Thyroid gland (tissue), 4 donors: ENCODE measurements around the gene ECD. TPM values are rescaled to one million over a fixed set of nuclear protein-coding genes. Genes with fewer than 3 reads are reported as not detected.
A peak's percentile ranks its signal among the peaks of the same experiment; 100 is the strongest.

ENCODE experiments used
- DNase-seq, 2 donors: peaks; one replicate each; pipeline ENCODE4 v3.0.0-alpha.2; 2019
- H3K27ac ChIP-seq, 3 donors: fragments of 200-600 bp; sonication (generic); 1 replicate in 2 of 3; 2 replicates in 1 of 3; pipeline ENCODE4 v1.5.1; 2016 to 2019; ENCODE audit warnings: mild to moderate bottlenecking in 1 of 3, moderate library complexity in 1 of 3
- H3K27me3 ChIP-seq: fragments of 200-600 bp; sonication (generic); one replicate; pipeline ENCODE4 v1.5.1; 2019
- H3K36me3 ChIP-seq, 2 donors: fragments of 200-600 bp; sonication (generic); one replicate each; pipeline ENCODE4 v1.5.1; 2016 to 2019
- H3K4me1 ChIP-seq, 2 donors: fragments of 200-600 bp; sonication (generic); one replicate each; pipeline ENCODE4 v1.5.1; 2017 to 2019
- H3K4me3 ChIP-seq, 3 donors: fragments of 200-600 bp; sonication (generic); replicated peaks in 1 of 3; 1 replicate in 2 of 3; 2 replicates in 1 of 3; pipeline ENCODE4 v1.5.1; 2016; ENCODE audit warnings: mild to moderate bottlenecking in 1 of 3
- H3K9me3 ChIP-seq: fragments of 200-600 bp; sonication (generic); one replicate; pipeline ENCODE4 v1.5.1; 2017
- CTCF ChIP-seq, 6 experiments: fragments of 200-600 bp in 3 of 6; fragments of 450-650 bp in 3 of 6; sonication (generic) in 3 of 6; IDR thresholded peaks; one replicate each; pipeline ENCODE4 v1.5.1; 2016 to 2019; ENCODE audit warnings: antibody characterized with exemption in 6 of 6, mild to moderate bottlenecking in 2 of 6, inconsistent platforms in 1 of 6, moderate library complexity in 1 of 6
- POLR2A ChIP-seq, 2 donors: fragments of 450-650 bp; IDR thresholded peaks; one replicate each; pipeline ENCODE4 v1.6.1; 2017; ENCODE audit warnings: antibody characterized with exemption in 2 of 2, mild to moderate bottlenecking in 2 of 2, moderate library complexity in 1 of 2
- WGBS, 2 donors: methylation state at CpG; one replicate each; pipeline ENCODE4 v1.1.5; 2017; 5-methylcytosine and 5-hydroxymethylcytosine counted together
- intact Hi-C: fragments of 100-400 bp; cut with DNase I; formaldehyde crosslinking; loops from one replicate; pipeline ENCODE4 v1.15.1; 2023
- total RNA-seq, 4 donors: library from RNA; depleted of rRNA; stranded (reverse); fragments of >200 nt; gene quantifications; one replicate each; pipeline ENCODE4 v1.2.3, GENCODE V29; 2016

Gene ECD
- total RNA-seq, 4 donors from 2014 or later, result 31.3 to 44.4 (median 37.0) TPM

DNA sequence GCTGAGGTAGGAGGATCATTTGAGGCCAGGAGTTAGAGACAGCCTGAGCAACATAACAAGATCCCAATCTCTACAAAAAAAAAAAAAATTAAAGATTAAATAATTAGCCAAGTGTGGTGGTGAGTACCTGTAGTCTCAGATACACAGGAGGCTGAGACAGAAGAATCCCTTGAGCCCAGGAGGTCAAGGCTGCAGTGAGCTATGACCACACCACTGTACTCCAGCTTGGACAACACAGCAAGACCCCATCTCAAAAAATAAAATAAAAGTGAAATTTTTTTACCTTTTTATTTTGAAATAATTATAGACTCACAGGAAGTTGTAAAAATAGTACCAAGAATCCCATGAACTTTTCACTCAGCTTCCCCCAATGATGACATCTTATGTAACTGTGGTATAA is 5.1 kb upstream of the ECD start:
- DNase-seq, result no peak
- intact Hi-C loops, result loop anchor here (10.0 kb wide), 1 partner anchor 808 kb away; no protein-coding TSS in a partner anchor
- peaks cover 0 to 5% of the 10 kb centered on the region in 2 donors for H3K36me3 ChIP-seq
- H3K9me3 ChIP-seq, result no peaks in the 10 kb centered on the region
- no peak overlapping the region for H3K4me3 ChIP-seq
- no peak overlapping the region for H3K27ac ChIP-seq
- no peaks in the 10 kb centered on the region for H3K27me3 ChIP-seq
- TF ChIP-seq CTCF (IDR thresholded peaks at IDR 0.05), result no peak
- no peak for TF ChIP-seq POLR2A (IDR thresholded peaks at IDR 0.05)
- peaks cover 5 to 7% of the 10 kb centered on the region in 2 donors for H3K4me1 ChIP-seq

- H3K9me3 ChIP-seq, result no peaks in the 10 kb centered on the region
- H3K36me3 ChIP-seq, result no peaks in the 10 kb centered on the region
- TF ChIP-seq POLR2A (IDR thresholded peaks at IDR 0.05) (no peak), CTCF (IDR thresholded peaks at IDR 0.05) (no peak)
- peaks cover 12 to 24% of the 10 kb centered on the region in 2 donors for H3K4me1 ChIP-seq
- intact Hi-C loops, result loop anchor here (10.0 kb wide), 1 partner anchor 575 kb away; the partner anchor contains the start of gene SEC24C
- no peak overlapping the region for H3K4me3 ChIP-seq
- 95 to 98% methylated on average over 3 of the region's 3 CpGs for WGBS, 2 donors
- H3K27ac ChIP-seq, result no peak overlapping the region
- DNase-seq, result no peak
- no peaks in the 10 kb centered on the region for H3K27me3 ChIP-seq
Measured at GRCh38 chr10:73169320-73169719, 1.5 kb upstream of the ECD start.

DNA sequence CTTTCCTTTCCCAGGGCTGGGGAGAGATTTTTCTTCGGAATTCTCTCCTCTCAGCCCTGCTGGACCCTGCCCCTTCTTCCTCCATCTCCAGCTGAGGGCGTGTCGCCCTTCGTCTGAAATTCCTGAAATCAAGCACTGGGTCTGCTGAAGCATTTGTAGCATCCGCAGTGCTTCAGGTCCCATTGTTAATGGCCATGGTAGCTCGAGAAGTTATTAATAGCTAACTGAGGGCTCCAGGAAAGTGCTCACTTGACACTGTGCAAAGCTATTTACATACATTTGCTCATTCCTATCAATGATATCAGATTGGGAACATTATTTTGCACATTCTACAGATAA is 626 bp upstream of the ECD start:
- DNase-seq, result no peak
- H3K4me1 ChIP-seq, result peaks cover 12 to 24% of the 10 kb centered on the region in 2 donors
- intact Hi-C loops, result loop anchor here (10.0 kb wide), 1 partner anchor 576 kb away; the partner anchor contains the start of gene SEC24C
- 0% methylated on average over 6 of the region's 6 CpGs for WGBS, 2 donors
- peak overlapping the region; percentile 89 to 93 (median 91) for H3K27ac ChIP-seq
- TF ChIP-seq CTCF (IDR thresholded peaks at IDR 0.05) (no peak), POLR2A (IDR thresholded peaks at IDR 0.05) (no peak)
- peak overlapping the region; percentile 58 to 94 (median 87) for H3K4me3 ChIP-seq
- H3K9me3 ChIP-seq, result no peaks in the 10 kb centered on the region
- no peaks in the 10 kb centered on the region for H3K27me3 ChIP-seq
- H3K36me3 ChIP-seq, result no peaks in the 10 kb centered on the region

DNA sequence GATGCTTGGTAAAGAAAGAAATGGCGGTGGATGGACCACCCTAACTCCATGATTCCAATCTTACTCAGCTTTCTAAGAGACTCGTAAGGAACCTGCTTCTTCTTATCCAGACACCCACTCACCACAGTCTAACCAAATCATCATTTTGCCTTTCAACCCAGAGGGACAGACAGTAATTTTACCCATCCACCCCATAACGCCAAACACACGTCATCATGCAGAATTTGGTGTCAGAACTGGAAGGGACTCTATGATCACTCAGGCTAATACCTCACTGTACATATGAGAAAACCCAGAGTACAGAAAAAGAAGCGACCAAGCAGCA is 388 bp downstream of the ECD start:
- no peak for DNase-seq

More for the DNA sequence above, 388 bp downstream of the ECD start:
- H3K4me1 ChIP-seq, result peaks cover 12 to 24% of the 10 kb centered on the region in 2 donors
- TF ChIP-seq CTCF (IDR thresholded peaks at IDR 0.05), result no peak
- TF ChIP-seq POLR2A (IDR thresholded peaks at IDR 0.05), result no peak
- no peaks in the 10 kb centered on the region for H3K9me3 ChIP-seq
- WGBS, 2 donors, result 3 to 6% methylated on average over 5 of the region's 5 CpGs
- peaks cover 0 to 3% of the 10 kb centered on the region in 2 donors for H3K36me3 ChIP-seq
- H3K4me3 ChIP-seq, result peak overlapping the region; percentile 58 to 94 (median 87)
- no peaks in the 10 kb centered on the region for H3K27me3 ChIP-seq
- H3K27ac ChIP-seq, result peak overlapping the region; percentile 89 to 93 (median 91)
- intact Hi-C loops, result loop anchor here (10.0 kb wide), 1 partner anchor 577 kb away; the partner anchor contains the start of gene SEC24C
